Loucy (cell line): ENCODE data around the gene TTYH2.

Source experiments
- H2AFZ ChIP-seq: fragments of 200-600 bp; sonication (generic); 2 replicates; pipeline ENCODE4 v1.6.0; 2016; ENCODE audit warnings: antibody characterized with exemption, mild to moderate bottlenecking, low read length, moderate library complexity
- H3F3A ChIP-seq: fragments of 200-600 bp; 2 replicates; pipeline ENCODE4 v1.6.0; 2016; ENCODE audit warnings: antibody characterized with exemption, low read depth, mild to moderate bottlenecking
- H3K27me3 ChIP-seq: fragments of 200-600 bp; sonication (generic); 2 replicates; pipeline ENCODE4 v1.6.1; 2014; ENCODE audit warnings: low read length, mild to moderate bottlenecking; ENCODE audit not compliant: insufficient read depth, poor library complexity, severe bottlenecking
- H3K36me3 ChIP-seq: fragments of 200-600 bp; sonication (generic); 2 replicates; pipeline ENCODE4 v1.6.1; 2016; ENCODE audit warnings: low read length; ENCODE audit not compliant: insufficient read depth
- H3K4me1 ChIP-seq: fragments of 200-600 bp; sonication (generic); 2 replicates; pipeline ENCODE4 v1.5.1; 2014; ENCODE audit warnings: low read length, mild to moderate bottlenecking; ENCODE audit not compliant: insufficient read depth, poor library complexity, severe bottlenecking
- H3K4me2 ChIP-seq: fragments of 200-600 bp; sonication (generic); 2 replicates; pipeline ENCODE4 v1.6.0; 2014; ENCODE audit warnings: antibody characterized with exemption, low read length, low read depth, mild to moderate bottlenecking; ENCODE audit not compliant: poor library complexity, severe bottlenecking
- H3K4me3 ChIP-seq: fragments of 200-600 bp; sonication (generic); 2 replicates; pipeline ENCODE4 v1.5.1; 2014; ENCODE audit warnings: low read length, mild to moderate bottlenecking, mixed read lengths; ENCODE audit not compliant: poor library complexity, severe bottlenecking
- H3K79me2 ChIP-seq: fragments of 200-600 bp; sonication (generic); 2 replicates; pipeline ENCODE4 v1.6.1; 2014; ENCODE audit warnings: low read length; ENCODE audit not compliant: insufficient read depth
- H3K9ac ChIP-seq: fragments of 200-600 bp; sonication (generic); 2 replicates; pipeline ENCODE4 v1.6.0; 2014; ENCODE audit warnings: mild to moderate bottlenecking, low read depth, low read length, moderate library complexity; ENCODE audit not compliant: poor library complexity, severe bottlenecking
- H3K9me2 ChIP-seq: fragments of 200-600 bp; sonication (generic); replicated peaks from 2 replicates; pipeline ENCODE4 v1.6.1; 2016; ENCODE audit warnings: low read depth, low read length, mixed read lengths
- H3K9me3 ChIP-seq: fragments of 200-600 bp; sonication (generic); 2 replicates; pipeline ENCODE4 v1.6.1; 2014; ENCODE audit warnings: mild to moderate bottlenecking, antibody characterized with exemption, low read length, low read depth; ENCODE audit not compliant: insufficient read depth
- H4K20me1 ChIP-seq: fragments of 200-600 bp; sonication (generic); 2 replicates; pipeline ENCODE4 v1.6.0; 2014; ENCODE audit warnings: antibody characterized with exemption, low read length, mild to moderate bottlenecking; ENCODE audit not compliant: insufficient read depth, poor library complexity, severe bottlenecking
- CTCF ChIP-seq: fragments of 200-600 bp; sonication (generic); conservative IDR thresholded peaks from 2 replicates; pipeline ENCODE4 v1.5.1; 2014; ENCODE audit warnings: mild to moderate bottlenecking, antibody characterized with exemption, low read length
- EZH2phosphoT487 ChIP-seq: fragments of 200-600 bp; IDR thresholded peaks from 2 replicates; pipeline ENCODE4 v1.6.1; 2018; ENCODE audit warnings: antibody characterized with exemption, mild to moderate bottlenecking, moderate library complexity, borderline replicate concordance

The TTYH2 gene

GRCh38 chr17:74176546-74177001 is 36.8 kb upstream of the TTYH2 start:
- Histone ChIP-seq H3F3A (no peaks in the 10 kb centered on the region), H4K20me1 (no peaks in the 10 kb centered on the region), H3K36me3 (no peaks in the 10 kb centered on the region), H3K4me1 (no peaks in the 10 kb centered on the region), H3K9me2 (no peaks in the 10 kb centered on the region), H2AFZ (no peak overlapping the region), H3K9ac (no peak overlapping the region), H3K79me2 (no peaks in the 10 kb centered on the region), H3K9me3 (no peaks in the 10 kb centered on the region), H3K4me2 (no peak overlapping the region), H3K27me3 (no peaks in the 10 kb centered on the region), H3K4me3 (no peak overlapping the region)
- TF ChIP-seq CTCF (peak; percentile 96), EZH2phosphoT487 (no peak)

- H3K9me2 ChIP-seq = no peaks in the 10 kb centered on the region
- H3K4me1 ChIP-seq = no peaks in the 10 kb centered on the region
- H4K20me1 ChIP-seq = no peaks in the 10 kb centered on the region
- H3K27me3 ChIP-seq = no peaks in the 10 kb centered on the region
- H3K9me3 ChIP-seq = no peaks in the 10 kb centered on the region
- no peak overlapping the region for H3K4me3 ChIP-seq
- H3K4me2 ChIP-seq = no peak overlapping the region
- no peak overlapping the region for H3K9ac ChIP-seq
- H3F3A ChIP-seq = no peaks in the 10 kb centered on the region
- no peak overlapping the region for H2AFZ ChIP-seq
- no peaks in the 10 kb centered on the region for H3K36me3 ChIP-seq
- no peak for TF ChIP-seq CTCF
- no peak for TF ChIP-seq EZH2phosphoT487
- H3K79me2 ChIP-seq = no peaks in the 10 kb centered on the region
These were observed 36.3 kb upstream of the TTYH2 start for GRCh38 chr17:74177018-74177450.

- Histone ChIP-seq H3F3A (no peaks in the 10 kb centered on the region), H3K9me3 (no peaks in the 10 kb centered on the region)
These were observed 33.8 kb upstream of the TTYH2 start for GRCh38 chr17:74179576-74179975.

More at GRCh38 chr17:74179576-74179975, 33.8 kb upstream of the TTYH2 start:
- no peak overlapping the region for H3K9ac ChIP-seq
- H3K4me1 ChIP-seq = no peaks in the 10 kb centered on the region
- no peaks in the 10 kb centered on the region for H3K79me2 ChIP-seq
- H3K36me3 ChIP-seq = no peaks in the 10 kb centered on the region
- TF ChIP-seq CTCF (no peak), EZH2phosphoT487 (no peak)
- H3K4me2 ChIP-seq = no peak overlapping the region
- H3K27me3 ChIP-seq = no peaks in the 10 kb centered on the region
- no peaks in the 10 kb centered on the region for H3K9me2 ChIP-seq
- H3K4me3 ChIP-seq = no peak overlapping the region
- no peak overlapping the region for H2AFZ ChIP-seq
- no peaks in the 10 kb centered on the region for H4K20me1 ChIP-seq
